B cell (primary cell): Measurements from ENCODE around the gene SP100. TPM values are rescaled to one million over a fixed set of nuclear protein-coding genes. Genes with fewer than 3 reads are reported as not detected.

Source experiments
- ATAC-seq: fragments of 200-7000 bp; cut with Tn5 transposase; one replicate; pipeline ENCODE4 v1.10.0; 2021; ENCODE audit warnings: low read depth, mild to moderate bottlenecking, moderate number of reproducible peaks, moderate library complexity
- CTCF ChIA-PET: fragments of 350-600 bp; sonication (Branson Sonifier 250); formaldehyde crosslinking; loops from one replicate; lab custom pipeline; 2021; ENCODE audit warnings: antibody characterized with exemption, inconsistent platforms; lab: Charles Lee
- POLR2A ChIA-PET: fragments of 350-600 bp; sonication (Branson Sonifier 250); formaldehyde crosslinking; loops from one replicate; lab custom pipeline; 2021; ENCODE audit warnings: antibody characterized with exemption; lab: Charles Lee
- DNase-seq: peaks from one replicate; pipeline ENCODE4 v3.0.0; 2013
- H2AFZ ChIP-seq: 2 replicates; pipeline ENCODE4 v1.6.1; 2012; ENCODE audit warnings: mild to moderate bottlenecking, low read depth, low read length; ENCODE audit not compliant: insufficient read depth, poor library complexity, severe bottlenecking
- H3K27ac ChIP-seq, 2 donors: 1 replicate in 1 of 2; 2 replicates in 1 of 2; pipeline ENCODE4 v1.5.1; 2012 to 2013; ENCODE audit warnings: low read length in 2 of 2, mild to moderate bottlenecking in 2 of 2, moderate library complexity in 1 of 2
- H3K27me3 ChIP-seq, 4 experiments: fragments of 200-600 bp in 1 of 4; sonication (generic) in 1 of 4; replicated peaks in 1 of 4; 1 replicate in 2 of 4; 2 replicates in 2 of 4; pipeline versions ENCODE4 v1.6.1 to v1.7.0; 2013 to 2016; ENCODE audit warnings: low read length in 3 of 4, mild to moderate bottlenecking in 2 of 4, mixed read lengths in 1 of 4, moderate library complexity in 1 of 4; ENCODE audit not compliant: insufficient read depth in 4 of 4, control insufficient read depth in 3 of 4; ENCODE audit errors: control extremely low read depth in 1 of 4
- H3K36me3 ChIP-seq, 2 experiments: replicated peaks in 1 of 2; 1 replicate in 1 of 2; 2 replicates in 1 of 2; pipeline versions ENCODE4 v1.6.1 to v1.7.1; 2013; ENCODE audit warnings: low read length in 1 of 2; ENCODE audit not compliant: insufficient read depth in 2 of 2, control insufficient read depth in 1 of 2; ENCODE audit errors: control extremely low read depth in 1 of 2, extremely low read depth in 1 of 2
- H3K4me1 ChIP-seq, 2 donors: fragments of 200-600 bp in 1 of 2; sonication (generic) in 1 of 2; 1 replicate in 1 of 2; 2 replicates in 1 of 2; pipeline versions ENCODE4 v1.5.1 to v1.6.1; 2013 to 2017; ENCODE audit warnings: low read length in 2 of 2; ENCODE audit not compliant: control insufficient read depth in 2 of 2, insufficient read depth in 2 of 2
- H3K4me2 ChIP-seq: replicated peaks from 2 replicates; pipeline ENCODE3; 2012; ENCODE audit warnings: mild to moderate bottlenecking, low read depth, low read length; ENCODE audit not compliant: poor library complexity, severe bottlenecking
- H3K4me3 ChIP-seq, 5 experiments: fragments of 200-600 bp in 1 of 5; sonication (generic) in 1 of 5; 1 replicate in 3 of 5; 2 replicates in 2 of 5; pipeline versions ENCODE4 v1.5.1 to v1.7.0; 2011 to 2016; ENCODE audit warnings: low read length in 4 of 5, mild to moderate bottlenecking in 4 of 5, low read depth in 2 of 5, control low read depth in 1 of 5, moderate library complexity in 1 of 5; ENCODE audit not compliant: insufficient read depth in 1 of 5; ENCODE audit errors: control extremely low read depth in 1 of 5, extremely low read depth in 1 of 5
- H3K79me2 ChIP-seq: fragments of 200-600 bp; sonication (generic); one replicate; pipeline ENCODE4 v1.6.0; 2016; ENCODE audit warnings: low read length; ENCODE audit not compliant: control insufficient read depth, insufficient read depth
- H3K9ac ChIP-seq: fragments of 200-600 bp; sonication (generic); 2 replicates; pipeline ENCODE4 v1.6.1; 2017; ENCODE audit warnings: mild to moderate bottlenecking, low read length, moderate library complexity
- H3K9me3 ChIP-seq, 3 donors: one replicate each; pipeline versions ENCODE4 v1.6.1 to v1.7.1; 2013; ENCODE audit warnings: low read length in 2 of 3; ENCODE audit not compliant: control insufficient read depth in 2 of 3, insufficient read depth in 1 of 3; ENCODE audit errors: control extremely low read depth in 1 of 3
- H4K20me1 ChIP-seq: 2 replicates; pipeline ENCODE4 v1.6.0; 2012; ENCODE audit warnings: mild to moderate bottlenecking, low read length; ENCODE audit not compliant: insufficient read depth, control insufficient read depth, poor library complexity, severe bottlenecking
- H3K27ac Mint-ChIP-seq: one replicate; pipeline ENCODE4 v1.8.0; 2021; ENCODE audit warnings: mixed read lengths
- H3K27me3 Mint-ChIP-seq: one replicate; pipeline ENCODE4 v1.8.0; 2021; ENCODE audit warnings: mixed read lengths
- H3K4me1 Mint-ChIP-seq: one replicate; pipeline ENCODE4 v1.8.0; 2021; ENCODE audit warnings: mixed read lengths
- H3K4me3 Mint-ChIP-seq: one replicate; pipeline ENCODE4 v1.8.0; 2021; ENCODE audit warnings: mixed read lengths
- H3K9me3 Mint-ChIP-seq: one replicate; pipeline ENCODE4 v1.8.0; 2022; ENCODE audit warnings: mixed read lengths; ENCODE audit not compliant: insufficient read depth
- CTCF ChIP-seq: fragments of 200-600 bp; IDR thresholded peaks from one replicate; pipeline ENCODE4 v1.8.0; 2022; ENCODE audit warnings: antibody characterized with exemption, mild to moderate bottlenecking
- EZH2 ChIP-seq: IDR thresholded peaks from 2 replicates; pipeline ENCODE4 v1.6.1; 2012; ENCODE audit warnings: borderline replicate concordance, low read depth, mild to moderate bottlenecking, moderate library complexity, low read length; ENCODE audit not compliant: insufficient read depth, poor library complexity, severe bottlenecking
- WGBS: methylation state at CpG from one replicate; pipeline ENCODE4 v1.1.5; 2013; ENCODE audit warnings: missing lambda C conversion rate; ENCODE audit not compliant: insufficient coverage; 5-methylcytosine and 5-hydroxymethylcytosine counted together
- intact Hi-C: fragments of 100-400 bp; cut with micrococcal nuclease; formaldehyde crosslinking; loops from one replicate; pipeline ENCODE4 v1.10.0; 2022
- polyA plus RNA-seq: library from polyadenylated mRNA; depleted of rRNA; stranded (reverse); fragments of >200 nt; gene quantifications from 2 replicates; pipeline ENCODE4 v1.2.3, GENCODE V29; 2012
- total RNA-seq, 2 donors: library from RNA; stranded (reverse); fragments of 120-200 nt in 1 of 2; gene quantifications; 1 replicate in 1 of 2; 2 replicates in 1 of 2; pipeline versions ENCODE4 v1.2.3 to v1.2.4, GENCODE V29; 2013 to 2022

SP100 gene
- total and polyA plus RNA-seq, 2 donors (not counting 1 experiment from before 2014, with no cell fraction given), result 209 to 554 TPM

- Histone ChIP-seq H3K4me2 (no peak overlapping the region), H3K4me1 (peaks cover 36 to 41% of the 10 kb centered on the region in 2 donors), H3K27me3 (no peaks in the 10 kb centered on the region), H3K9ac (no peak overlapping the region), H3K27ac (no peak overlapping the region), H3K79me2 (peaks cover 39% of the 10 kb centered on the region), H2AFZ (no peak overlapping the region), H4K20me1 (no peaks in the 10 kb centered on the region), H3K4me3 (no peak overlapping the region), H3K9me3 (no peaks in the 10 kb centered on the region), H3K36me3 (peaks cover 4 to 84% of the 10 kb centered on the region in 2 experiments)
- ChIA-PET CTCF (no interaction called here), POLR2A (no interaction called here)
- no peak for ATAC-seq
- Mint-ChIP-seq H3K9me3 (no peaks in the 10 kb centered on the region), H3K27ac (peak overlapping the region; percentile 4), H3K4me3 (no peak overlapping the region), H3K4me1 (peaks cover 55% of the 10 kb centered on the region), H3K27me3 (no peaks in the 10 kb centered on the region)
- intact Hi-C loops, result no loop called here
- TF ChIP-seq CTCF (no peak), EZH2 (no peak)
- no peak for DNase-seq
- WGBS, result 100% methylated on average over 3 of the region's 7 CpGs
Measured at GRCh38 chr2:230502593-230502992, 86.6 kb downstream of the SP100 start.

- ChIA-PET POLR2A (no interaction called here), CTCF (interaction anchor here (1.3 to 1.6 kb wide), 3 partner anchors 107 to 301 kb away, joined by 3 to 4 read pairs (median 3); no protein-coding TSS in a partner anchor)
- Mint-ChIP-seq H3K27ac (peak overlapping the region; percentile 22), H3K4me3 (no peak overlapping the region), H3K27me3 (no peaks in the 10 kb centered on the region), H3K4me1 (peaks cover 47% of the 10 kb centered on the region), H3K9me3 (no peaks in the 10 kb centered on the region)
- no peak for TF ChIP-seq CTCF
- no peak for TF ChIP-seq EZH2
- no peaks in the 10 kb centered on the region for H4K20me1 ChIP-seq
- no peaks in the 10 kb centered on the region for H3K27me3 ChIP-seq
- H3K79me2 ChIP-seq, result peaks cover 37% of the 10 kb centered on the region
- no peak for DNase-seq
- no peaks in the 10 kb centered on the region for H3K9me3 ChIP-seq
- H3K4me1 ChIP-seq, result peaks cover 24 to 32% of the 10 kb centered on the region in 2 donors
- peaks cover 1 to 86% of the 10 kb centered on the region in 2 experiments for H3K36me3 ChIP-seq
- H2AFZ ChIP-seq, result no peak overlapping the region
- no peak for ATAC-seq
- no peak overlapping the region for H3K9ac ChIP-seq
- no peak overlapping the region for H3K4me3 ChIP-seq
- intact Hi-C loops, result no loop called here
- H3K27ac ChIP-seq, result peak overlapping the region in 1 of 2 donors; percentile 14
- no peak overlapping the region for H3K4me2 ChIP-seq
Measured at GRCh38 chr2:230503798-230504197, 87.8 kb downstream of the SP100 start.
